Erythroblast (primary cell): ENCODE measurements around the gene SNX2.

ENCODE experiments used
- GATA1 ChIP-seq: IDR thresholded peaks from 2 replicates; pipeline ENCODE4 v1.6.1; 2011; ENCODE audit warnings: low read depth, mild to moderate bottlenecking, control low read depth, low read length, moderate library complexity
- POLR2A ChIP-seq: IDR thresholded peaks from 2 replicates; pipeline ENCODE4 v1.6.1; 2011; ENCODE audit warnings: mild to moderate bottlenecking, low read length

DNA sequence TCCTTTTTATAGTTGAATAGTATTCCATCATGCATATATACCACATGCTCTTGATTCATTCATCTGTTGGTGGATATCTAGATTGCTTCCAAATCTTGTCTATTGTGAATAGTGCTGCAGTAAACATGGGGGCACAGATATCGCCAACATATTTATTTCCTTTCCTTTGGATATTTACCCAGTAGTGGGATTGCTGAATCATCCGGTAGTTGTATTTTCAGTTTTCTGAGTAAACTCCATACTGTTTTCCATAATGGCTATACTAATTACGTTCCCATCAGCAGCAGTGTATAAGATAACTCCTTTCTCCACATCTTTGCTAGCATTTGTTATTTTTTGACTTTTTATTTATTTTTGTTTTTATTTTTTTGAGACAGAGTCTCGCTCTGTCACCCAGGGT lies 3.3 kb downstream of the SNX2 start:
- TF ChIP-seq POLR2A (no peak), GATA1 (no peak)
